ENCODE results near the gene INPP5F.
"Not testable (repeated sequence)": the region's sequence is repeated elsewhere in the genome, so short reads cannot be mapped to it uniquely, and the experiment has no call there.

Gene INPP5F

DNA sequence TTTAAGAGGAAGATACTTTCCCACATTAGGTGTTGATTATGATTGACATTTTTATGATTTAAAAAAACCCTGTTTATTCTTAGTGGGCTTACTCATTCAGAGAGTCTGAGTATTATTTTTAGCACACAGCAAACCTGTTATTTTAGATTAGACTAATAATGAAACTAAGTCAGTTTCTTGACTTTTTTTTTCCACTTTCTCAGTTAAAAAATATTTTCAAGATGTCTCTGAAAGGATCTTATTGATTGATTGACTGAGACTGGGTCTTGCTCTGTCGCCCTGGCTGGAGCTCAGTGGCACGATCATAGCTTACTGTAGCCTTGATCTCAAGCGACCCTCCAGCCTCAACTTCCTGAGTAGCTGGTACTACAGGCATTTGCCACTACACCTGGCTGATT is 20.4 kb upstream of the INPP5F start:
- ChIA-PET POLR2A (no interaction called here), CTCF (interaction anchor here (0.7 kb wide), 1 partner anchor 45 kb away, joined by 3 read pairs; no protein-coding TSS in a partner anchor)

DNA sequence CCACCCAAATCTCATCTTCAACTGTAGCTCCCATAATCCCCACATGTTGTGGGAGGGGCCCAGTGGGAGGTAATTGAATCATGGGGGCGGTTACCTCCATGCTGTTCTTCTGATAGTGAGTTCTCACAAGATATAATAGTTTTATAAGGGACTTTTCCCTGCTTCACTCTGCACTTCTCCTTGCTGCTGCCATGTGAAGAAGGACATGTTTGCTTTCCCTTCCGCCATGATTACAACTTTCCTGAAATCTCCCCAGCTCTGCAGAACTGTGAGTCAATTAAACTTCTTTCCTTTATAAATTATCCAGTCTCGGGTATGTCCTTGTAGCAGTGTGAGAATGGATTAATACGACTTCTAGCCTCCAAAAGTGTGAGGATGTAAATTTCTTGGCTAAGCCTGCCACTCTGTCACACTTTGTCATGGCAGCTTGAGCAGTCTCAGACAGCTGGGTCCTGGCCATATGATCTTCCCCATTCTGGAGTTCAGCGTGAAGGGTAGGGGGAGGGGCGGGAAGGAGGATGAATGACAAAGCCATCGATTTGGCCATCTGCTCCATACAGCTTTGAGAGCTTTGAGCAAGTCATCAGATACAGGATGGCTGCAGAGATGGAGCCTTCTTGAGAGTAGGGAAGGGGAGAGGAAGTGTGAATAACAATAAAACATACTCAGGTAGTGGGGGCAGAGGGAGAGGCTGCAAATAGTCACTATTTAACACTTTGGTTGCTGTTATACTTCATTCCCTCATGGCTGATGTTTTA is 19.1 kb upstream of the INPP5F start:
- ChIA-PET POLR2A (no interaction called here), CTCF (no interaction called here)
- TF ChIP-seq LEF1 (IDR thresholded peaks at IDR 0.05; ENCODE audit: borderline replicate concordance) (no peak), SUZ12 (IDR thresholded peaks at IDR 0.05) (no peak), FOXM1 (IDR thresholded peaks at IDR 0.05; ENCODE audit: borderline replicate concordance) (no peak), ELF4 (IDR thresholded peaks at IDR 0.05) (no peak), FOXA1 (IDR thresholded peaks at IDR 0.05) (no peak), ARNT (IDR thresholded peaks at IDR 0.05) (no peak), L3MBTL2 (conservative IDR thresholded peaks at IDR 0.05) (no peak), TARDBP (IDR thresholded peaks at IDR 0.05) (no peak), ZNF384 (IDR thresholded peaks at IDR 0.05) (no peak)
- TF ChIP-seq, protein P1, sequence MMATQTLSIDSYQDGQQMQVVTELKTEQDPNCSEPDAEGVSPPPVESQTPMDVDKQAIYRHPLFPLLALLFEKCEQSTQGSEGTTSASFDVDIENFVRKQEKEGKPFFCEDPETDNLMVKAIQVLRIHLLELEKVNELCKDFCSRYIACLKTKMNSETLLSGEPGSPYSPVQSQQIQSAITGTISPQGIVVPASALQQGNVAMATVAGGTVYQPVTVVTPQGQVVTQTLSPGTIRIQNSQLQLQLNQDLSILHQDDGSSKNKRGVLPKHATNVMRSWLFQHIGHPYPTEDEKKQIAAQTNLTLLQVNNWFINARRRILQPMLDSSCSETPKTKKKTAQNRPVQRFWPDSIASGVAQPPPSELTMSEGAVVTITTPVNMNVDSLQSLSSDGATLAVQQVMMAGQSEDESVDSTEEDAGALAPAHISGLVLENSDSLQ (IDR thresholded peaks at IDR 0.05): no peak
- no peak for DNase-seq (ENCODE audit: extremely low spot score)

More for the DNA sequence above, 20.4 kb upstream of the INPP5F start:
- DNase-seq (ENCODE audit: extremely low spot score): no peak
- no peak for TF ChIP-seq BHLHE40 (IDR thresholded peaks at IDR 0.05; ENCODE audit: borderline replicate concordance)
- no peak for TF ChIP-seq LEF1 (IDR thresholded peaks at IDR 0.05; ENCODE audit: borderline replicate concordance)
- no peak for TF ChIP-seq FOXA1 (IDR thresholded peaks at IDR 0.05)
- TF ChIP-seq, protein P1 (IDR thresholded peaks at IDR 0.05): peak; percentile 49; the same call in 1 of the 2 replicates
- TF ChIP-seq HDGF (IDR thresholded peaks at IDR 0.05; ENCODE audit: borderline replicate concordance): no peak

DNA sequence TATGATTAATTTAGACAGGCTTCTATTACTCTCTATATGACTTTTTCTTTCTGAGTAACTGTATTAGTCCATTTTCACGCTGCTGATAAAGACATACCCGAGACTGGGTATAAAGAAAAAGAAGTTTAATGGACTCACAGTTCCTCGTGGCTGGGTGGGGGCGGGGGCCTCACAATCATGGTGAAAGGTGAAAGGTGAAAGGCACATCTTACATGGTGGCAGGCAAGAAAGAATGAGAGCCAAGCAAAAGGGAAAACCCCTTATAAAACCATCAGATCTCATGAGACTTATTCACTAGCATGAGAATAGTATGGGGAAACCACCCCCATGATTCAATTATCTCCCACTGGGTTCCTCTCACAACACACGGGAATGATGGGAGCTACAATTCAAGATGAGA is 18.5 kb upstream of the INPP5F start:
- POLR2A ChIA-PET; DNase-seq (ENCODE audit: extremely low spot score): not testable (repeated sequence)
- CTCF ChIA-PET: interaction anchor here (0.7 kb wide), 1 partner anchor 10 kb away, joined by 4 read pairs; no protein-coding TSS in a partner anchor

DNA sequence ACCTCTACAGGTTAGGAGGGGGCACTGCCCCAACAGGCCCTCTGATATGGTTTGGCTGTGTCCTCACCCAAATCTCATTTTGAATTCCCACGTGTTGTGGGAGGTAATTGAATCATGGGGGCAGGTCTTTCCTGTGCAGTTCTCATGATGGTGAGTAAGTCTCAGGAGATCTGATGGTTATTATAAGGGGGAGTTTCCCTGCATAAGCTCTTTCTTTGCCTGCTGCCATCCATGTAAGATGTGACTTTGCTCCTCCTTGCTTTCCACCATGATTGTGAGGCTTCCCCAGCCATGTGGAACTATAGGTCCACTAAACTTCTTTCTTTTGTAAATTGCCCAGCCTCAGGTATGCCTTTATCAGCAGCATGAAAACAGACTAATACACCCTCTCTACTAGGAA is 14.9 kb upstream of the INPP5F start:
- CTCF ChIA-PET; POLR2A ChIA-PET; DNase-seq (ENCODE audit: extremely low spot score): not testable (repeated sequence)

DNA sequence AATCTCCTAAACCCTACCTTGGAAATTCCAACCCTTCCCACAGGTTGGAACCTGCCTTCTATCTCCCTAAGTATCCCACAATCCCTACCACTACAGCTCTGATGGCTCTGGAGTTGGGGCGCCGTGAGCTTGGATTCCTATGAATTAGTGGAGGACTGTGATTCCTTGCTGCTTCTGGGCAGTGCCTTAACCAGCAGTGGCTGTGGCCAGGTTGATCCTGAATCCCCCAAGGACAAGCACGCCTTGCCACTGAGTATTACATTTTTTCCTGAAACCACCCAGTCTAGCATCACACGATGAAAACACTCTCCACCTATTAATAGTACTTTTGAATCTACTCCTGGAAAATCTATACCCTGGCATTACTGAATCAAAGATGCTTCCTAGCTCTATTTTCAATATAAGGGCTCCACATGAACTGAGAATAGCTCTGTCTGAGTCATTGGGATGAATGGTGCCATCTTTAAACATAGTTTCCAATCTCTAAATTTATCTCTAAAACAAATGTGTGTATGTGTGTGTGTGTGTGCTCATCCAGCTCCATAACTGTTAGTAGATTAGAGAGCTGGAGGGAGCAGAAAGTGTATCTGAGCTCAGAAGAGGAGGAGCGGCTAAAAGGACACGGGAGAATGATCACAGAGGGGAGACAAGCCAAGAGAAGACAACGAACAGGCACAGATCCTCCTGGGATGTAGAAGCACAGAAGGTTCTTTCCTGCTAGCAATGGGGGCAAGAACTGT is 11.9 kb upstream of the INPP5F start:
- TF ChIP-seq CTBP1 (IDR thresholded peaks at IDR 0.05; ENCODE audit: borderline replicate concordance): no peak
- TF ChIP-seq HDGF (IDR thresholded peaks at IDR 0.05; ENCODE audit: borderline replicate concordance): no peak
- TF ChIP-seq FOXK2 (IDR thresholded peaks at IDR 0.05): no peak
- TF ChIP-seq TARDBP (IDR thresholded peaks at IDR 0.05): no peak
- TF ChIP-seq, protein P1 (IDR thresholded peaks at IDR 0.05): no peak
- no peak for TF ChIP-seq FOXM1 (IDR thresholded peaks at IDR 0.05; ENCODE audit: borderline replicate concordance)
- no peak for TF ChIP-seq NFRKB (IDR thresholded peaks at IDR 0.05)
- TF ChIP-seq ARNT (IDR thresholded peaks at IDR 0.05): no peak
- ChIA-PET CTCF (interaction anchor here (0.8 kb wide), 1 partner anchor 37 kb away, joined by 4 read pairs; no protein-coding TSS in a partner anchor), POLR2A (interaction anchor here (4.1 kb wide), 1 partner anchor 11 kb away, joined by 37 read pairs; the partner anchor contains the start of gene INPP5F)
- DNase-seq (ENCODE audit: extremely low spot score): no peak

DNA sequence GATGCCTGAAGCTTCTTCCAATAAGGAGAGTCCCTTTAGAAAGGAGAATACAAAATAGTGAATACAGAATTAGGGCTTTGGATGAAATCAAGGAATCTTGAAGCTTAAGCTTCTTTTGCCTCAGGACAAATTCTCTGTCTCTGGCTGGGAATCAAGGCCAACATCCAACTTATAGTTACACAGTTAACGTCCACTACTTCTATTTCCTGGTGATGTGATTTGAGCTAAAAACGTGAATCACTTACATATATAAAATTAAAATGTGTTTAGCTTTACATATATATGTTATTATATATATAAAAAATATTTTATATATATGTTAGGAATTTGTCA is 11.4 kb upstream of the INPP5F start:
- no peak for DNase-seq (ENCODE audit: extremely low spot score)
- TF ChIP-seq FOXA1 (IDR thresholded peaks at IDR 0.05) (no peak), TARDBP (IDR thresholded peaks at IDR 0.05) (no peak), LEF1 (IDR thresholded peaks at IDR 0.05; ENCODE audit: borderline replicate concordance) (no peak), CTBP1 (IDR thresholded peaks at IDR 0.05; ENCODE audit: borderline replicate concordance) (no peak), ELF4 (IDR thresholded peaks at IDR 0.05) (no peak), NFRKB (IDR thresholded peaks at IDR 0.05) (no peak), L3MBTL2 (conservative IDR thresholded peaks at IDR 0.05) (no peak), ZNF384 (IDR thresholded peaks at IDR 0.05) (no peak), FOXK2 (IDR thresholded peaks at IDR 0.05) (no peak), ARNT (IDR thresholded peaks at IDR 0.05) (no peak)
- TF ChIP-seq, protein P1 (IDR thresholded peaks at IDR 0.05): no peak
- POLR2A ChIA-PET: interaction anchor here (4.1 kb wide), 1 partner anchor 11 kb away, joined by 37 read pairs; the partner anchor contains the start of gene INPP5F
- CTCF ChIA-PET: no interaction called here

Data from HEK293T (cell line).